NT2/D1 (cell line): Measurements from ENCODE around the gene CDC42BPA.

ENCODE experiments used
- DNase-seq: peaks from one replicate; pipeline ENCODE4 v3.0.0-alpha.2; 2011; ENCODE audit warnings: low read depth, low spot score
- H3K27me3 ChIP-seq: 2 replicates; pipeline ENCODE4 v1.6.0; 2011; ENCODE audit warnings: mild to moderate bottlenecking; ENCODE audit not compliant: insufficient read length, insufficient read depth
- H3K36me3 ChIP-seq: 2 replicates; pipeline ENCODE4 v1.6.1; 2011; ENCODE audit warnings: mild to moderate bottlenecking, low read length, mixed read lengths; ENCODE audit not compliant: insufficient read depth, insufficient read length
- H3K4me1 ChIP-seq: 2 replicates; pipeline ENCODE4 v1.5.1; 2011; ENCODE audit not compliant: insufficient read depth, insufficient read length
- H3K4me3 ChIP-seq: 2 replicates; pipeline ENCODE4 v1.5.1; 2011; ENCODE audit warnings: low read depth; ENCODE audit not compliant: insufficient read length
- H3K9ac ChIP-seq: 2 replicates; pipeline ENCODE4 v1.6.0; 2011; ENCODE audit warnings: low read depth; ENCODE audit not compliant: insufficient read length
- H3K9me3 ChIP-seq: 2 replicates; pipeline ENCODE4 v1.5.1; 2011; ENCODE audit warnings: mild to moderate bottlenecking, low read length; ENCODE audit not compliant: insufficient read depth
- SUZ12 ChIP-seq: IDR thresholded peaks from 2 replicates; pipeline ENCODE4 v1.6.1; 2011; ENCODE audit not compliant: insufficient read length, insufficient read depth; ENCODE audit errors: extremely low read depth
- YY1 ChIP-seq: IDR thresholded peaks from 2 replicates; pipeline ENCODE4 v1.6.1; 2011; ENCODE audit not compliant: insufficient read length, insufficient read depth
- ZNF274 ChIP-seq: IDR thresholded peaks from 2 replicates; pipeline ENCODE4 v1.6.1; 2011; ENCODE audit warnings: mild to moderate bottlenecking, low read depth, low read length

The CDC42BPA gene

DNA sequence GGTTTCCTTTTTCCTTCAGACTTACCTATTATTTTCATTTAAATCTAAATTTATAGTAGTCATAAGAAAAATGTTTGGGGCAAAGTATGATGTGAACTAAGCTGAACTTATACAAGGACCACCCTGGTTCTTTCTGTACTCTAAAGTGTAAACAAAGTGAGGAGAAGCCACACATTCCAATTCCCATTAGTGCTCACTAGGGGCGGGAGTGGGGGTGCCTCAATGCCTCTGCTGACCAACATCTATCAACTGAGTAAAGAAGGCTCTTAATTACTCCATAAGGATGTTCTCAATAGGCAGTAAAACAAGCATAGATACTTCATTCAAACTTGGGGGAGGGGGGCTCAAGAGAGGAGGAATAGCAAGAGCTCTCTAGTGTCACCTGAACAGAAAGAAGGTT is 151.7 kb downstream of the CDC42BPA start:
- H3K4me3 ChIP-seq = no peak overlapping the region
- no peak overlapping the region for H3K9ac ChIP-seq
- H3K4me1 ChIP-seq = no peaks in the 10 kb centered on the region
- DNase-seq = peak; percentile 15
- H3K27me3 ChIP-seq = no peaks in the 10 kb centered on the region
- no peaks in the 10 kb centered on the region for H3K36me3 ChIP-seq
- TF ChIP-seq SUZ12 = no peak
- TF ChIP-seq ZNF274 = no peak
- TF ChIP-seq YY1 = no peak
- no peaks in the 10 kb centered on the region for H3K9me3 ChIP-seq

DNA sequence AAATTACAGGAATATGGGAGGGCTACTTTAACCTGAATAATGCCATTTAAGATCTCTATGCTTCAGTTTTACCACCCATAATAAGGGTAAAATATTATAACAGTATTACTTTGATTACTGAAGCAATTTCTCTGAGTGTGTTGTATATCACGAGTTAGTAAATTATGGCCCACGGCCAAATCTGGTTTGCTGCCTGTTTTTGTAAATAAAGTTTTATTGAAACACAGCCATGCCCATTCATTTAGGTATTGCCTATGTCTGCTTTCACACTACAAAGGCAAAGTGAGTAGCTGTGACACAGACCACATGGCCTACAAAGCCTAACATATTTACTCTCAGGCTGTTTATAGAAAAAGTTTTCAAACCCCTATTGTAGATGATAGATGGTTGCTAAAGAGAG is 156.8 kb downstream of the CDC42BPA start:
- Histone ChIP-seq H3K4me1 (no peaks in the 10 kb centered on the region), H3K27me3 (no peaks in the 10 kb centered on the region), H3K4me3 (no peak overlapping the region), H3K9me3 (no peaks in the 10 kb centered on the region), H3K36me3 (peaks cover 18% of the 10 kb centered on the region), H3K9ac (no peak overlapping the region)
- TF ChIP-seq YY1 (no peak), SUZ12 (no peak), ZNF274 (no peak)
- no peak for DNase-seq

GRCh38 chr1:227156520-227156919 is 161.8 kb downstream of the CDC42BPA start:
- no peak for DNase-seq
- Histone ChIP-seq H3K4me1 (no peaks in the 10 kb centered on the region), H3K9ac (no peak overlapping the region), H3K27me3 (no peaks in the 10 kb centered on the region), H3K4me3 (no peak overlapping the region), H3K36me3 (peaks cover 18% of the 10 kb centered on the region), H3K9me3 (no peaks in the 10 kb centered on the region)
- no peak for TF ChIP-seq YY1
- no peak for TF ChIP-seq SUZ12
- no peak for TF ChIP-seq ZNF274

DNA sequence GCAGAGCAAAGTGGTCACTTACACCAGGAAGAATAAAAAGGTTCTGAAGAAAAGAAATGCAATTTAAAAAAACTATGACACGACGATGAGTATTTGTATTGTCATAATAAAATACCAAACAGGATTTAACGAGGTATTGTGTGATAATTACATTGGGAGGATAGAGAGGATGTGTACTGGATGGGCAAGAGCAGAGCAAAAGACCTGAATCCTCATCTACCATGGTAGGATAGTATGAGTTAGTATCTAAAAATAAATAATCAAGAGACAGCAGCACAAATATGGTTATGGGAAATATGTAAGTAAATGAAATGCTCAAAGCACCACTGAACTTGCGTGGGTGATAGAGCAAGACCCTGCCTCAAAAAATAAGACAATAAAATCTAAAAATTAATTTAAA is 162.6 kb downstream of the CDC42BPA start:
- no peak for DNase-seq
- Histone ChIP-seq H3K9me3 (no peaks in the 10 kb centered on the region), H3K4me1 (no peaks in the 10 kb centered on the region), H3K36me3 (peaks cover 18% of the 10 kb centered on the region), H3K27me3 (no peaks in the 10 kb centered on the region), H3K9ac (no peak overlapping the region), H3K4me3 (no peak overlapping the region)
- TF ChIP-seq ZNF274 = no peak
- no peak for TF ChIP-seq SUZ12
- no peak for TF ChIP-seq YY1

DNA sequence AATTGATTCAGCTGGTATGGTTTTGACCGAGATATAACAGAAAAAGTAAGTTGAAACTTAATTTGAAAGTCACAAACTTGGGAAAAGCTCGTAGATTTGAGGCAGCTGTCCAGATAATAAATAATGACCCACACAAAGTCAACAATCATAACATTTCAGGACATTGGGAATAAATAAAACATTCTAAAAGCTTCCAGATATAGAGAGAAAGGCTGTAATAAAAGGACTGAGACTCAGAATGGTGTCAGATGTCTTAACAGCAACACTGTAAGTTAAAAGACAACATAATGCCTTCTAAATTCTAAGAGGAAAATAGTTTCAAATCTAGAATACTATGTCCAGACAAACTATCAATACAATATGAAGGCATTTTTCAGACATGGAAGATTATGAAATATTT is 163.3 kb downstream of the CDC42BPA start:
- TF ChIP-seq SUZ12 (no peak), ZNF274 (no peak), YY1 (no peak)
- no peak overlapping the region for H3K9ac ChIP-seq
- DNase-seq = no peak
- no peaks in the 10 kb centered on the region for H3K4me1 ChIP-seq
- no peaks in the 10 kb centered on the region for H3K9me3 ChIP-seq
- H3K4me3 ChIP-seq = no peak overlapping the region
- H3K36me3 ChIP-seq = peaks cover 15% of the 10 kb centered on the region
- H3K27me3 ChIP-seq = no peaks in the 10 kb centered on the region

DNA sequence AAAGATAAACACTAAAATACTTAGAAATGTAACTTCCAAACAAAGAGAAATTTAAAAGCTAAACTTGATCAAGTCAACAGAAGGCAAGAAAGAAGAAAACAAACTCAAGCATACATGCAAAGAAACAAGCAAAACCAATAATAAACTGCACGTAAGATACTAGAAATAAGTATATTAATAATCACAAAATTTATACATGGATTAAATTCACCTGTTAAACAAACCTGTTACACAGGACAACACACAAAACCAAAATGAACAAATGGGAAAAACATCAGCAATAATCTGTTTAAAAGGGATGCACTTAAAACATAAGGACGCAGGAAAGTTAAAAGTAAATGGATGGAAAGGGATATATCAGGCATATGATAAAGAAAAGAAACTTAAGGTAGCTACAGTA is 165.8 kb downstream of the CDC42BPA start:
- Histone ChIP-seq H3K9ac (no peak overlapping the region), H3K4me1 (no peaks in the 10 kb centered on the region), H3K36me3 (no peaks in the 10 kb centered on the region), H3K27me3 (no peaks in the 10 kb centered on the region), H3K4me3 (no peak overlapping the region), H3K9me3 (no peaks in the 10 kb centered on the region)
- no peak for DNase-seq
- no peak for TF ChIP-seq SUZ12
- TF ChIP-seq ZNF274 = no peak
- TF ChIP-seq YY1 = no peak

GRCh38 chr1:227140376-227140775 is 177.9 kb downstream of the CDC42BPA start:
- no peak for TF ChIP-seq ZNF274
- TF ChIP-seq SUZ12 = no peak
- TF ChIP-seq YY1 = no peak
- Histone ChIP-seq H3K36me3 (peaks cover 54% of the 10 kb centered on the region), H3K4me1 (no peaks in the 10 kb centered on the region), H3K27me3 (no peaks in the 10 kb centered on the region), H3K9me3 (no peaks in the 10 kb centered on the region), H3K4me3 (no peak overlapping the region), H3K9ac (no peak overlapping the region)
- no peak for DNase-seq

GRCh38 chr1:227136210-227136820 is 182.0 kb downstream of the CDC42BPA start:
- Histone ChIP-seq H3K9ac (no peak overlapping the region), H3K36me3 (peaks cover 27% of the 10 kb centered on the region), H3K27me3 (no peaks in the 10 kb centered on the region), H3K9me3 (peaks cover 7% of the 10 kb centered on the region; the same call in 1 of the 2 replicates), H3K4me3 (no peak overlapping the region), H3K4me1 (no peaks in the 10 kb centered on the region)
- TF ChIP-seq YY1 (no peak), ZNF274 (no peak), SUZ12 (no peak)
- no peak for DNase-seq
